HCT116 (cell line): ENCODE measurements around the gene C5orf52.

Experiments used
- CTCF ChIP-seq, 3 experiments: fragments of 200-600 bp in 1 of 3; sonication (generic) in 1 of 3; IDR thresholded peaks in 2 of 3; conservative IDR thresholded peaks in 1 of 3; 2 replicates each; pipeline ENCODE4 v1.5.1; 2012 to 2017; ENCODE audit warnings: low read depth in 2 of 3, low read length in 2 of 3, antibody characterized with exemption in 1 of 3, borderline replicate concordance in 1 of 3, control low read depth in 1 of 3, mild to moderate bottlenecking in 1 of 3, mixed read lengths in 1 of 3, mixed run types in 1 of 3, moderate library complexity in 1 of 3; ENCODE audit not compliant: insufficient read depth in 1 of 3
- EZH2 ChIP-seq: fragments of 200-600 bp; sonication (generic); IDR thresholded peaks from 2 replicates; pipeline ENCODE4 v1.6.1; 2017; ENCODE audit warnings: antibody characterized with exemption, mixed run types
- MAX ChIP-seq: IDR thresholded peaks from 2 replicates; pipeline ENCODE4 v1.6.1; 2012
- POLR2A ChIP-seq: IDR thresholded peaks from 2 replicates; pipeline ENCODE4 v1.7.0; 2011; ENCODE audit warnings: borderline replicate concordance; ENCODE audit not compliant: insufficient read depth, insufficient read length; ENCODE audit errors: extremely low read depth
- POLR2AphosphoS5 ChIP-seq: IDR thresholded peaks from 2 replicates; pipeline ENCODE4 v1.6.1; 2011; ENCODE audit warnings: mild to moderate bottlenecking, low read depth, low read length, moderate library complexity
- RAD21 ChIP-seq: IDR thresholded peaks from 2 replicates; pipeline ENCODE4 v1.6.1; 2012; ENCODE audit warnings: low read depth, mild to moderate bottlenecking
- SIN3A ChIP-seq: IDR thresholded peaks from 2 replicates; pipeline ENCODE4 v1.6.1; 2012; ENCODE audit warnings: low read depth
- YY1 ChIP-seq: IDR thresholded peaks from 2 replicates; pipeline ENCODE4 v1.6.1; 2011; ENCODE audit warnings: low read length, low read depth, moderate library complexity, mild to moderate bottlenecking; ENCODE audit not compliant: insufficient replicate concordance; ENCODE audit errors: extremely low read depth
- ZNF274 ChIP-seq: fragments of 200-500 bp; sonication (Bioruptor generic); IDR thresholded peaks from 2 replicates; pipeline ENCODE4 v1.6.1; 2014; ENCODE audit warnings: mild to moderate bottlenecking, low read depth, low read length, inconsistent platforms

- TF ChIP-seq POLR2A (no peak), YY1 (no peak), CTCF (IDR thresholded peaks at IDR 0.05 in 2 of 3, conservative IDR thresholded peaks at IDR 0.05 in 1 of 3; ENCODE audit: borderline replicate concordance in 1 of 3, insufficient read depth in 1 of 3, low read depth in 2 of 3, low read length in 2 of 3) (no peak), MAX (no peak), EZH2 (no peak), RAD21 (no peak), POLR2AphosphoS5 (no peak), ZNF274 (no peak), SIN3A (no peak)
These were observed 20.2 kb upstream of the C5orf52 start for GRCh38 chr5:157650991-157651611.
